Activated B cell treated with CpG ODN at 0.5 μM for 24 hours (primary cell): Measurements from ENCODE around the gene HSPA1B. TPM values are rescaled to one million over a fixed set of nuclear protein-coding genes. Genes with fewer than 3 reads are reported as not detected.

Source experiments
- ATAC-seq: fragments of 200-7000 bp; cut with Tn5 transposase; one replicate; pipeline ENCODE4 v1.10.0; 2021; ENCODE audit warnings: low read depth, mild to moderate bottlenecking, moderate library complexity
- CTCF ChIA-PET: fragments of 350-600 bp; sonication (Branson Sonifier 250); formaldehyde crosslinking; loops from one replicate; lab custom pipeline; 2021; ENCODE audit warnings: antibody characterized with exemption; lab: Charles Lee
- POLR2A ChIA-PET: fragments of 350-600 bp; sonication (Branson Sonifier 250); formaldehyde crosslinking; loops from one replicate; lab custom pipeline; 2021; ENCODE audit warnings: antibody characterized with exemption; lab: Charles Lee
- DNase-seq: peaks from one replicate; pipeline ENCODE4 v3.0.0; 2022
- H3K27ac Mint-ChIP-seq: one replicate; pipeline ENCODE4 v1.8.0; 2020; ENCODE audit warnings: mixed read lengths
- H3K27me3 Mint-ChIP-seq: one replicate; pipeline ENCODE4 v1.8.0; 2021; ENCODE audit warnings: mixed read lengths
- H3K36me3 Mint-ChIP-seq: one replicate; pipeline ENCODE4 v1.8.0; 2021; ENCODE audit warnings: low read depth, mixed read lengths
- H3K4me1 Mint-ChIP-seq: one replicate; pipeline ENCODE4 v1.8.0; 2021; ENCODE audit warnings: mixed read lengths
- H3K4me3 Mint-ChIP-seq: one replicate; pipeline ENCODE4 v1.8.0; 2020; ENCODE audit warnings: mild to moderate bottlenecking, mixed read lengths
- H3K9me3 Mint-ChIP-seq: one replicate; pipeline ENCODE4 v1.8.0; 2020; ENCODE audit warnings: mixed read lengths
- CTCF ChIP-seq: fragments of 200-600 bp; IDR thresholded peaks from one replicate; pipeline ENCODE4 v1.8.0; 2022; ENCODE audit warnings: antibody characterized with exemption, mild to moderate bottlenecking
- intact Hi-C: fragments of 100-400 bp; cut with micrococcal nuclease; formaldehyde crosslinking; loops from one replicate; pipeline ENCODE4 v1.15.1; 2024
- total RNA-seq: library from RNA; stranded (reverse); gene quantifications from 2 replicates; pipeline ENCODE4 v1.2.3, GENCODE V29; 2022

The HSPA1B gene
- total RNA-seq, 1 donor from 2014 or later, result 30.4 TPM

- ATAC-seq (no peak), DNase-seq (no peak)
- H3K4me3 Mint-ChIP-seq, result no peak overlapping the region
- H3K9me3 Mint-ChIP-seq, result no peaks in the 10 kb centered on the region
- no peak for TF ChIP-seq CTCF
- POLR2A ChIA-PET, result no interaction called here
- no peak overlapping the region for H3K27ac Mint-ChIP-seq
- CTCF ChIA-PET, result interaction anchor here (0.6 kb wide), 1 partner anchor 1144 kb away, joined by 3 read pairs; no protein-coding TSS in a partner anchor
- H3K27me3 Mint-ChIP-seq, result no peaks in the 10 kb centered on the region
- peaks cover 15% of the 10 kb centered on the region for H3K36me3 Mint-ChIP-seq
- intact Hi-C loops, result no loop called here
- no peaks in the 10 kb centered on the region for H3K4me1 Mint-ChIP-seq
Measured at GRCh38 chr6:31875877-31876276, 48.3 kb downstream of the HSPA1B start.

GRCh38 chr6:31876357-31876756 is 48.8 kb downstream of the HSPA1B start:
- Mint-ChIP-seq H3K4me3 (no peak overlapping the region), H3K27me3 (no peaks in the 10 kb centered on the region), H3K4me1 (no peaks in the 10 kb centered on the region), H3K27ac (no peak overlapping the region), H3K36me3 (peaks cover 20% of the 10 kb centered on the region), H3K9me3 (no peaks in the 10 kb centered on the region)
- no peak for ATAC-seq
- ChIA-PET POLR2A (no interaction called here), CTCF (no interaction called here)
- no peak for DNase-seq
- TF ChIP-seq CTCF, result no peak
- intact Hi-C loops, result no loop called here

- ChIA-PET POLR2A (no interaction called here), CTCF (no interaction called here)
- ATAC-seq, result no peak
- no peak for TF ChIP-seq CTCF
- Mint-ChIP-seq H3K4me1 (no peaks in the 10 kb centered on the region), H3K36me3 (peaks cover 26% of the 10 kb centered on the region), H3K27me3 (no peaks in the 10 kb centered on the region), H3K27ac (no peak overlapping the region), H3K4me3 (no peak overlapping the region), H3K9me3 (no peaks in the 10 kb centered on the region)
- intact Hi-C loops, result no loop called here
- no peak for DNase-seq
Measured at GRCh38 chr6:31877125-31877650, 49.6 kb downstream of the HSPA1B start.

- ChIA-PET CTCF (no interaction called here), POLR2A (no interaction called here)
- H3K36me3 Mint-ChIP-seq, result peaks cover 31% of the 10 kb centered on the region
- ATAC-seq, result no peak
- intact Hi-C loops, result no loop called here
- no peaks in the 10 kb centered on the region for H3K4me1 Mint-ChIP-seq
- no peaks in the 10 kb centered on the region for H3K9me3 Mint-ChIP-seq
- no peak for DNase-seq
- H3K27me3 Mint-ChIP-seq, result no peaks in the 10 kb centered on the region
- TF ChIP-seq CTCF, result no peak
- H3K4me3 Mint-ChIP-seq, result no peak overlapping the region
- H3K27ac Mint-ChIP-seq, result no peak overlapping the region
Measured at GRCh38 chr6:31877651-31878161, 50.2 kb downstream of the HSPA1B start.

GRCh38 chr6:31878222-31878621 is 50.7 kb downstream of the HSPA1B start:
- intact Hi-C loops, result no loop called here
- ATAC-seq (no peak), DNase-seq (no peak)
- POLR2A ChIA-PET, result interaction anchor here (0.6 kb wide), 1 partner anchor 45 kb away, joined by 3 read pairs; no protein-coding TSS in a partner anchor
- CTCF ChIA-PET, result no interaction called here
- H3K4me3 Mint-ChIP-seq, result no peak overlapping the region
- H3K9me3 Mint-ChIP-seq, result no peaks in the 10 kb centered on the region
- H3K4me1 Mint-ChIP-seq, result no peaks in the 10 kb centered on the region
- H3K27ac Mint-ChIP-seq, result no peak overlapping the region
- no peaks in the 10 kb centered on the region for H3K27me3 Mint-ChIP-seq
- H3K36me3 Mint-ChIP-seq, result peaks cover 36% of the 10 kb centered on the region
- no peak for TF ChIP-seq CTCF
